A549 (cell line): ENCODE results near the gene UNCX. TPM values are rescaled to one million over a fixed set of nuclear protein-coding genes. Genes with fewer than 3 reads are reported as not detected.

Experiments used
- ATAC-seq, 2 experiments: fragments of 200-7000 bp in 1 of 2; fragments of >200 bp in 1 of 2; cut with Nextera tagmentation in 1 of 2; cut with Tn5 transposase in 1 of 2; 3 replicates each; pipeline versions ENCODE4 v1.8.0 to v1.9.1; 2018 to 2020; ENCODE audit warnings: mild to moderate bottlenecking in 1 of 2, moderate library complexity in 1 of 2
- CTCF ChIA-PET: fragments of 300-600 bp; sonication (Branson Sonifier 250); formaldehyde crosslinking; extraction: SDS; loops from one replicate; lab custom pipeline; 2021; ENCODE audit warnings: antibody characterized with exemption, inconsistent platforms; lab: Yijun Ruan, JAX
- POLR2A ChIA-PET: fragments of 350-600 bp; formaldehyde crosslinking; extraction: SDS; loops from one replicate; lab custom pipeline; 2021; ENCODE audit warnings: antibody characterized with exemption, inconsistent platforms; lab: Yijun Ruan, JAX
- DNase-seq, 2 experiments: peaks; one replicate each; pipeline versions ENCODE4 v3.0.0 to v3.0.0-alpha.2; 2011 to 2016; ENCODE audit warnings: low read depth in 1 of 2, low spot score in 1 of 2
- FAIRE-seq: peaks from 2 replicates; lab custom pipeline; 2011; peaks lifted over from hg19 to GRCh38; lab: Jason Lieb, UNC
- H3K27ac ChIP-seq, 2 experiments: fragments of >200 bp; sonication (Bioruptor Twin); formaldehyde crosslinking; 3 replicates each; pipeline ENCODE4 v1.5.1; 2016 to 2017
- H3K4me1 ChIP-seq: fragments of >200 bp; sonication (Bioruptor Twin); formaldehyde crosslinking; 3 replicates; pipeline ENCODE4 v1.6.1; 2016
- H3K4me2 ChIP-seq: fragments of >200 bp; sonication (Bioruptor Twin); formaldehyde crosslinking; 3 replicates; pipeline ENCODE4 v1.6.1; 2016
- H3K4me3 ChIP-seq: fragments of >200 bp; sonication (Bioruptor Twin); formaldehyde crosslinking; 3 replicates; pipeline ENCODE4 v1.5.1; 2016
- H3K9me3 ChIP-seq: fragments of >200 bp; sonication (Bioruptor Twin); formaldehyde crosslinking; 3 replicates; pipeline ENCODE4 v1.6.1; 2016
- CBX8 ChIP-seq: fragments of 200-600 bp; sonication (generic); IDR thresholded peaks from 2 replicates; pipeline ENCODE4 v1.6.1; 2016
- CHD4 ChIP-seq: fragments of 200-600 bp; sonication (generic); IDR thresholded peaks from 2 replicates; pipeline ENCODE4 v1.6.1; 2016; ENCODE audit warnings: antibody characterized with exemption, mild to moderate bottlenecking, borderline replicate concordance
- EHF ChIP-seq: fragments of 250-450 bp; sonication (Bioruptor Pico); IDR thresholded peaks from 2 replicates; pipeline ENCODE4 v1.5.0; 2020; ENCODE audit warnings: mild to moderate bottlenecking
- EP300 ChIP-seq, 2 experiments: fragments of >200 bp; sonication (Bioruptor Twin); formaldehyde crosslinking; IDR thresholded peaks; 2 replicates in 1 of 2; 3 replicates in 1 of 2; pipeline ENCODE4 v1.6.1; 2016 to 2017
- ESRRA ChIP-seq: fragments of 150-350 bp; IDR thresholded peaks from 2 replicates; pipeline ENCODE4 v1.6.1; 2014; ENCODE audit warnings: mild to moderate bottlenecking, low read length, borderline replicate concordance
- FOSL2 ChIP-seq, 2 experiments: fragments of 450-650 bp in 1 of 2; fragments of >200 bp in 1 of 2; sonication (Bioruptor Twin) in 1 of 2; formaldehyde crosslinking; IDR thresholded peaks; 2 replicates each; pipeline versions ENCODE4 v1.5.0 to v1.6.1; 2016 to 2020; ENCODE audit warnings: mild to moderate bottlenecking in 1 of 2, moderate library complexity in 1 of 2
- FOXS1 ChIP-seq: fragments of 250-450 bp; sonication (Bioruptor Pico); IDR thresholded peaks from 2 replicates; pipeline ENCODE4 v1.5.0; 2020; ENCODE audit warnings: mild to moderate bottlenecking, moderate library complexity
- HMGXB4 ChIP-seq: fragments of 250-450 bp; sonication (Bioruptor Pico); IDR thresholded peaks from 2 replicates; pipeline ENCODE4 v1.5.0; 2021; ENCODE audit warnings: mild to moderate bottlenecking, moderate library complexity, borderline replicate concordance
- HOXB13 ChIP-seq: fragments of 250-450 bp; sonication (Bioruptor Pico); IDR thresholded peaks from 2 replicates; pipeline ENCODE4 v1.5.0; 2020; ENCODE audit warnings: low read depth, mild to moderate bottlenecking, moderate library complexity
- KDM1A ChIP-seq: fragments of 200-600 bp; sonication (generic); IDR thresholded peaks from 2 replicates; pipeline ENCODE4 v1.6.1; 2016; ENCODE audit warnings: low read depth, mild to moderate bottlenecking
- KDM5A ChIP-seq: fragments of 200-600 bp; sonication (generic); IDR thresholded peaks from 2 replicates; pipeline ENCODE4 v1.6.1; 2016; ENCODE audit warnings: antibody characterized with exemption, mild to moderate bottlenecking
- MAFK ChIP-seq: fragments of 450-650 bp; IDR thresholded peaks from 2 replicates; pipeline ENCODE4 v1.6.1; 2014; ENCODE audit not compliant: partially characterized antibody
- MAX ChIP-seq: IDR thresholded peaks from 2 replicates; pipeline ENCODE4 v1.6.1; 2012
- MAZ ChIP-seq: fragments of 150-350 bp; IDR thresholded peaks from 2 replicates; pipeline ENCODE4 v1.6.1; 2014; ENCODE audit warnings: antibody characterized with exemption, low read depth, low read length, borderline replicate concordance
- POLR2A ChIP-seq: IDR thresholded peaks from 2 replicates; pipeline ENCODE4 v1.6.1; 2012; ENCODE audit warnings: mild to moderate bottlenecking, low read length
- POLR2AphosphoS2 ChIP-seq: conservative IDR thresholded peaks from 2 replicates; pipeline ENCODE4 v1.6.1; 2012; ENCODE audit warnings: low read length, improper control_type of control experiment, inconsistent platforms
- RFX5 ChIP-seq: fragments of 450-650 bp; IDR thresholded peaks from 2 replicates; pipeline ENCODE4 v1.7.1; 2014; ENCODE audit warnings: antibody characterized with exemption, mild to moderate bottlenecking, moderate library complexity
- SMC3 ChIP-seq: fragments of >200 bp; sonication (Bioruptor Twin); formaldehyde crosslinking; IDR thresholded peaks from 3 replicates; pipeline ENCODE4 v1.6.1; 2018; ENCODE audit warnings: inconsistent platforms
- SREBF2 ChIP-seq: fragments of 450-650 bp; IDR thresholded peaks from 2 replicates; pipeline ENCODE4 v1.6.1; 2014; ENCODE audit warnings: mild to moderate bottlenecking, moderate library complexity
- TFCP2L1 ChIP-seq: fragments of 250-450 bp; sonication (Bioruptor Pico); IDR thresholded peaks from 2 replicates; pipeline ENCODE4 v1.5.0; 2021; ENCODE audit warnings: mild to moderate bottlenecking
- TP53 ChIP-seq: fragments of 250-450 bp; sonication (Bioruptor Pico); IDR thresholded peaks from 2 replicates; pipeline ENCODE4 v1.5.0; 2021; ENCODE audit warnings: mild to moderate bottlenecking, moderate library complexity
- ZC3H11A ChIP-seq: fragments of 450-650 bp; IDR thresholded peaks from 2 replicates; pipeline ENCODE4 v1.6.1; 2014; ENCODE audit warnings: antibody characterized with exemption, mild to moderate bottlenecking
- ZNF302 ChIP-seq: fragments of 250-450 bp; sonication (Bioruptor Pico); IDR thresholded peaks from 2 replicates; pipeline ENCODE4 v1.9.0; 2021; ENCODE audit warnings: inconsistent platforms, mild to moderate bottlenecking, moderate library complexity
- ZSCAN20 ChIP-seq: fragments of 250-450 bp; sonication (Bioruptor Pico); IDR thresholded peaks from 2 replicates; pipeline ENCODE4 v1.8.0; 2022; ENCODE audit warnings: mild to moderate bottlenecking, moderate library complexity
- WGBS: methylation state at CpG from one replicate; pipeline ENCODE4 v1.1.6; 2017; ENCODE audit errors: missing lambda C conversion rate; 5-methylcytosine and 5-hydroxymethylcytosine counted together
- polyA plus RNA-seq, 4 experiments: library from polyadenylated mRNA; depleted of rRNA in 3 of 4; stranded (reverse); fragments of >200 nt; fragmentation: RNase III in 1 of 4; extraction: RNeasy Plus Mini Kit Qiagen cat#74134 plus additional on column Dnase treatment in 1 of 4; gene quantifications; 2 replicates in 3 of 4; 3 replicates in 1 of 4; pipeline ENCODE4 v1.2.3, GENCODE V29; 2011 to 2017
- TF ChIP-seq, protein P1 (sequence below): fragments of 250-450 bp; sonication (Bioruptor Pico); IDR thresholded peaks from 2 replicates; pipeline ENCODE4 v1.5.0; 2020; ENCODE audit warnings: low read depth, mild to moderate bottlenecking, moderate library complexity
- TF ChIP-seq, protein P2 (sequence below): IDR thresholded peaks from 2 replicates; pipeline ENCODE4 v1.6.1; 2012; ENCODE audit warnings: low read depth, borderline replicate concordance
- TF ChIP-seq, protein P3 (sequence below): fragments of >200 bp; sonication (Bioruptor Twin); formaldehyde crosslinking; IDR thresholded peaks from 2 replicates; pipeline ENCODE4 v1.6.1; 2016

UNCX gene
- polyA plus RNA-seq, 2 of the 4 experiments (the other 2 are of a cell fraction): not detected

- H3K27ac ChIP-seq: no peak overlapping the region
- H3K9me3 ChIP-seq: no peaks in the 10 kb centered on the region
- H3K4me1 ChIP-seq: peaks cover 16% of the 10 kb centered on the region
- POLR2A ChIA-PET: no interaction called here
- no peak overlapping the region for H3K4me2 ChIP-seq
- DNase-seq (no peak), ATAC-seq (no peak), FAIRE-seq (no peak)
- no peak overlapping the region for H3K4me3 ChIP-seq
- 82% methylated on average over 62 of the region's 64 CpGs for WGBS
- CTCF ChIA-PET: interaction anchor here (1.4 to 1.7 kb wide), 2 partner anchors 182 to 201 kb away, joined by 3 to 6 read pairs; no protein-coding TSS in a partner anchor
- no peak for TF ChIP-seq ZNF302 (CRISPR knock-in tag)
- no peak for TF ChIP-seq SMC3
- no peak for TF ChIP-seq MAZ
- TF ChIP-seq, protein P1, sequence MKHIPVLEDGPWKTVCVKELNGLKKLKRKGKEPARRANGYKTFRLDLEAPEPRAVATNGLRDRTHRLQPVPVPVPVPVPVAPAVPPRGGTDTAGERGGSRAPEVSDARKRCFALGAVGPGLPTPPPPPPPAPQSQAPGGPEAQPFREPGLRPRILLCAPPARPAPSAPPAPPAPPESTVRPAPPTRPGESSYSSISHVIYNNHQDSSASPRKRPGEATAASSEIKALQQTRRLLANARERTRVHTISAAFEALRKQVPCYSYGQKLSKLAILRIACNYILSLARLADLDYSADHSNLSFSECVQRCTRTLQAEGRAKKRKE (CRISPR knock-in tag): no peak
- TF ChIP-seq, protein P2, sequence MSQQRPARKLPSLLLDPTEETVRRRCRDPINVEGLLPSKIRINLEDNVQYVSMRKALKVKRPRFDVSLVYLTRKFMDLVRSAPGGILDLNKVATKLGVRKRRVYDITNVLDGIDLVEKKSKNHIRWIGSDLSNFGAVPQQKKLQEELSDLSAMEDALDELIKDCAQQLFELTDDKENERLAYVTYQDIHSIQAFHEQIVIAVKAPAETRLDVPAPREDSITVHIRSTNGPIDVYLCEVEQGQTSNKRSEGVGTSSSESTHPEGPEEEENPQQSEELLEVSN: no peak
- TF ChIP-seq ESRRA: no peak
- TF ChIP-seq TFCP2L1 (CRISPR knock-in tag): no peak
- no peak for TF ChIP-seq MAX
- no peak for TF ChIP-seq SREBF2
- no peak for TF ChIP-seq EP300 (IDR thresholded peaks at IDR 0.05)
- no peak for TF ChIP-seq CBX8
- TF ChIP-seq EHF (CRISPR knock-in tag): no peak
- no peak for TF ChIP-seq ZSCAN20 (CRISPR knock-in tag)
- TF ChIP-seq KDM5A: no peak
- TF ChIP-seq RFX5: no peak
Observed at GRCh38 chr7:1230411-1231213, 2.1 kb upstream of the UNCX start.

- POLR2A ChIA-PET: no interaction called here
- TF ChIP-seq HOXB13 (no peak), TP53 (CRISPR knock-in tag) (no peak), ZNF302 (CRISPR knock-in tag) (no peak), SREBF2 (no peak), MAFK (no peak)
Observed at GRCh38 chr7:1231214-1232102, 1.2 kb upstream of the UNCX start.

GRCh38 chr7:1232103-1232466 is 587 bp upstream of the UNCX start:
- no peak for FAIRE-seq
- no peaks in the 10 kb centered on the region for H3K9me3 ChIP-seq
- 28% methylated on average over 12 of the region's 12 CpGs for WGBS
- H3K27ac ChIP-seq: no peak overlapping the region
- no peak for DNase-seq
- no peak for ATAC-seq
- POLR2A ChIA-PET: no interaction called here
- peak overlapping the region; percentile 36; the same call in 2 of the 3 replicates for H3K4me3 ChIP-seq
- H3K4me1 ChIP-seq: peaks cover 22% of the 10 kb centered on the region
- H3K4me2 ChIP-seq: peak overlapping the region; percentile 87
- CTCF ChIA-PET: no interaction called here
- TF ChIP-seq HMGXB4: no peak
- TF ChIP-seq, protein P3, sequence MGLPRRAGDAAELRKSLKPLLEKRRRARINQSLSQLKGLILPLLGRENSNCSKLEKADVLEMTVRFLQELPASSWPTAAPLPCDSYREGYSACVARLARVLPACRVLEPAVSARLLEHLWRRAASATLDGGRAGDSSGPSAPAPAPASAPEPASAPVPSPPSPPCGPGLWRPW: no peak
- no peak for TF ChIP-seq EHF (CRISPR knock-in tag)
- TF ChIP-seq SREBF2: no peak
- TF ChIP-seq TFCP2L1 (CRISPR knock-in tag): no peak
- no peak for TF ChIP-seq FOXS1
- TF ChIP-seq, protein P2: no peak
- no peak for TF ChIP-seq CHD4
- TF ChIP-seq KDM1A: no peak
- no peak for TF ChIP-seq MAX
- TF ChIP-seq POLR2AphosphoS2: no peak
- TF ChIP-seq ZC3H11A: no peak
- TF ChIP-seq FOSL2 (IDR thresholded peaks at IDR 0.05): no peak
- TF ChIP-seq FOSL2 (CRISPR knock-in tag; IDR thresholded peaks at IDR 0.05): no peak
- no peak for TF ChIP-seq POLR2A

More at GRCh38 chr7:1231214-1232102, 1.2 kb upstream of the UNCX start:
- no peak overlapping the region for H3K27ac ChIP-seq
- no peak overlapping the region for H3K4me3 ChIP-seq
- CTCF ChIA-PET: interaction anchor here (1.4 to 1.7 kb wide), 2 partner anchors 181 to 201 kb away, joined by 3 to 6 read pairs; no protein-coding TSS in a partner anchor
- FAIRE-seq: no peak
- 77% methylated on average over 31 of the region's 40 CpGs for WGBS
- H3K4me1 ChIP-seq: peaks cover 16% of the 10 kb centered on the region
- no peaks in the 10 kb centered on the region for H3K9me3 ChIP-seq
- H3K4me2 ChIP-seq: no peak overlapping the region
- DNase-seq: no peak
- ATAC-seq: peak; percentile 9 to 16; a peak in 3 of 6 replicates
